ENCODE results near the gene THYN1.

GRCh38 chr11:134291196-134291595 is 38.0 kb upstream of the THYN1 start:
- TF ChIP-seq CTCF (IDR thresholded peaks at IDR 0.05; ENCODE audit: extremely low read depth in 1 of 2, insufficient read depth in 1 of 2, low read depth in 1 of 2, low read length in 2 of 2) (no peak), MYC (IDR thresholded peaks at IDR 0.05; ENCODE audit: low read depth, low read length) (no peak), POLR2A (IDR thresholded peaks at IDR 0.05; ENCODE audit: low read depth, low read length) (no peak), JUN (IDR thresholded peaks at IDR 0.05; ENCODE audit: borderline replicate concordance, insufficient read depth, insufficient read length, low read depth) (no peak), POLR2AphosphoS5 (IDR thresholded peaks at IDR 0.05; ENCODE audit: insufficient read depth, low read depth, low read length) (no peak), EZH2 (IDR thresholded peaks at IDR 0.05; ENCODE audit: borderline replicate concordance, low read depth, low read length, severe bottlenecking) (no peak), FOS (IDR thresholded peaks at IDR 0.05; ENCODE audit: borderline replicate concordance, insufficient read depth, low read length) (no peak), MAX (IDR thresholded peaks at IDR 0.05; ENCODE audit: insufficient read depth, insufficient read length) (no peak), GATA2 (IDR thresholded peaks at IDR 0.05; ENCODE audit: insufficient read depth, insufficient read length, low read depth, low read length) (no peak)

Data from endothelial cell of umbilical vein (primary cell).